ENCODE results near the gene CHGA. TPM values are rescaled to one million over a fixed set of nuclear protein-coding genes. Genes with fewer than 3 reads are reported as not detected.

CHGA gene
- total and polyA plus RNA-seq, 4 donors: 0.05 TPM; not detected in 3

- 15% methylated on average over 17 of the region's 17 CpGs for WGBS
- H3K27ac ChIP-seq (ENCODE audit: low read depth in 1 of 2, low read length in 2 of 2): no peak overlapping the region
- DNase-seq (ENCODE audit: low spot score): no peak
- no peaks in the 10 kb centered on the region for H3K4me1 ChIP-seq (ENCODE audit: control insufficient read depth in 4 of 4, insufficient read depth in 4 of 4, low read length in 3 of 4)
- no peaks in the 10 kb centered on the region for H3K9me3 ChIP-seq (ENCODE audit: control insufficient read depth in 4 of 4, low read length in 3 of 4)
- H3K4me3 ChIP-seq (ENCODE audit: low read depth in 1 of 3, low read length in 3 of 3): no peak overlapping the region
- no peaks in the 10 kb centered on the region for H3K36me3 ChIP-seq (ENCODE audit: control insufficient read depth in 4 of 4, insufficient read depth in 3 of 4, low read depth in 1 of 4, low read length in 3 of 4)
- no peak overlapping the region for H3K9ac ChIP-seq (ENCODE audit: low read depth in 1 of 2, low read length in 2 of 2)
- H3K27me3 ChIP-seq (ENCODE audit: control insufficient read depth in 4 of 4, insufficient read depth in 4 of 4, low read length in 3 of 4): peaks cover 0 to 4% (median 0%) of the 10 kb centered on the region in 4 donors
- TF ChIP-seq EGR1 (IDR thresholded peaks at IDR 0.05; ENCODE audit: low read depth in 2 of 2) (no peak), YY1 (IDR thresholded peaks at IDR 0.05) (no peak), TAF1 (conservative IDR thresholded peaks at IDR 0.05) (no peak), NR2F2 (IDR thresholded peaks at IDR 0.05) (no peak), REST (IDR thresholded peaks at IDR 0.05) (no peak), GABPA (IDR thresholded peaks at IDR 0.05 in 1 of 2, conservative IDR thresholded peaks at IDR 0.05 in 1 of 2) (no peak), HNF4A (conservative IDR thresholded peaks at IDR 0.05) (no peak), MAX (IDR thresholded peaks at IDR 0.05) (no peak), RXRA (IDR thresholded peaks at IDR 0.05) (no peak)
Observed at GRCh38 chr14:92902726-92903125, 20.2 kb upstream of the CHGA start.

- no peaks in the 10 kb centered on the region for H3K9me3 ChIP-seq (ENCODE audit: control insufficient read depth in 4 of 4, low read length in 3 of 4)
- H3K27me3 ChIP-seq (ENCODE audit: control insufficient read depth in 4 of 4, insufficient read depth in 4 of 4, low read length in 3 of 4): peaks cover 0 to 4% (median 0%) of the 10 kb centered on the region in 4 donors
- no peak for DNase-seq (ENCODE audit: low spot score)
- H3K4me3 ChIP-seq (ENCODE audit: low read depth in 1 of 3, low read length in 3 of 3): no peak overlapping the region
- H3K27ac ChIP-seq (ENCODE audit: low read depth in 1 of 2, low read length in 2 of 2): no peak overlapping the region
- no peak overlapping the region for H3K9ac ChIP-seq (ENCODE audit: low read depth in 1 of 2, low read length in 2 of 2)
- H3K36me3 ChIP-seq (ENCODE audit: control insufficient read depth in 4 of 4, insufficient read depth in 3 of 4, low read depth in 1 of 4, low read length in 3 of 4): no peaks in the 10 kb centered on the region
- no peaks in the 10 kb centered on the region for H3K4me1 ChIP-seq (ENCODE audit: control insufficient read depth in 4 of 4, insufficient read depth in 4 of 4, low read length in 3 of 4)
- 70% methylated on average over 6 of the region's 6 CpGs for WGBS
- TF ChIP-seq ATF3 (IDR thresholded peaks at IDR 0.05): no peak
- no peak for TF ChIP-seq FOXA1 (IDR thresholded peaks at IDR 0.05)
- TF ChIP-seq HNF4G (IDR thresholded peaks at IDR 0.05): no peak
- no peak for TF ChIP-seq NR2F2 (IDR thresholded peaks at IDR 0.05)
- no peak for TF ChIP-seq REST (IDR thresholded peaks at IDR 0.05)
Observed at GRCh38 chr14:92903359-92903758, 19.6 kb upstream of the CHGA start.

Measured in liver (tissue), 9 donors.